AG10803 (cell line): ENCODE results near the gene PODNL1.

Experiments
- DNase-seq: peaks from one replicate; pipeline ENCODE4 v3.0.0; 2010; ENCODE audit warnings: low read depth
- H3K4me3 ChIP-seq: 2 replicates; pipeline ENCODE4 v1.5.1; 2011; ENCODE audit warnings: mild to moderate bottlenecking, low read length, control low read depth
- CTCF ChIP-seq: conservative IDR thresholded peaks from 2 replicates; pipeline ENCODE4 v1.5.1; 2011; ENCODE audit warnings: mild to moderate bottlenecking, low read length, control low read depth, inconsistent platforms

The PODNL1 gene

GRCh38 chr19:13938301-13939064, at the start of gene PODNL1:
TSS of gene PODNL1 (minus strand) at chr19:13938417. CDS start at chr19:13938181, 236 bp downstream.
- peak within 1 kb of the TSS; percentile 88 for H3K4me3 ChIP-seq
- peak; percentile 92 for DNase-seq
- TF ChIP-seq CTCF = no peak

GRCh38 chr19:13987101-13987890, 49.1 kb upstream of the PODNL1 start:
- no peak for TF ChIP-seq CTCF
- DNase-seq = no peak
- H3K4me3 ChIP-seq = no peak overlapping the region

GRCh38 chr19:13986348-13986904, 48.2 kb upstream of the PODNL1 start:
- TF ChIP-seq CTCF = no peak
- peak overlapping the region; percentile 27 for H3K4me3 ChIP-seq
- peak; percentile 71 for DNase-seq

- TF ChIP-seq CTCF = no peak
- no peak overlapping the region; the same call in 1 of the 2 replicates for H3K4me3 ChIP-seq
- DNase-seq = no peak
Measured at GRCh38 chr19:13985771-13986347, 47.6 kb upstream of the PODNL1 start.

- DNase-seq = no peak
- H3K4me3 ChIP-seq = no peak overlapping the region
- no peak for TF ChIP-seq CTCF
Measured at GRCh38 chr19:13984875-13985741, 46.9 kb upstream of the PODNL1 start.

- TF ChIP-seq CTCF = no peak
- no peak for DNase-seq
- no peak overlapping the region for H3K4me3 ChIP-seq
Measured at GRCh38 chr19:13984186-13984585, 46.0 kb upstream of the PODNL1 start.
